Bronchial epithelial cell (primary cell): ENCODE data around the gene STXBP5. TPM values are rescaled to one million over a fixed set of nuclear protein-coding genes. Genes with fewer than 3 reads are reported as not detected.

Source experiments
- DNase-seq: peaks from one replicate; pipeline ENCODE4 v3.0.0-alpha.2; 2010; ENCODE audit warnings: low read depth
- FAIRE-seq: peaks from 2 replicates; lab custom pipeline; 2011; peaks lifted over from hg19 to GRCh38; lab: Jason Lieb, UNC
- H3K27me3 ChIP-seq: 2 replicates; pipeline ENCODE4 v1.5.1; 2011; ENCODE audit warnings: low read length; ENCODE audit not compliant: control insufficient read depth, insufficient read depth
- H3K36me3 ChIP-seq: 2 replicates; pipeline ENCODE4 v1.5.1; 2011; ENCODE audit warnings: low read length; ENCODE audit not compliant: control insufficient read depth, insufficient read depth
- H3K4me3 ChIP-seq: 2 replicates; pipeline ENCODE4 v1.5.1; 2011; ENCODE audit warnings: mild to moderate bottlenecking, low read depth, low read length, control low read depth
- total RNA-seq: library from RNA; depleted of rRNA; stranded (reverse); fragments of >200 nt; gene quantifications from 2 replicates; pipeline ENCODE4 v1.2.1, GENCODE V29; 2014
- TF ChIP-seq, protein P1 (sequence below): IDR thresholded peaks from 2 replicates; pipeline ENCODE4 v1.5.1; 2011; ENCODE audit warnings: mild to moderate bottlenecking, moderate library complexity, low read length, control low read depth, inconsistent platforms; ENCODE audit not compliant: insufficient read depth, severe bottlenecking

The STXBP5 gene
- total RNA-seq, 1 donor from 2014 or later, result 19.2 TPM

GRCh38 chr6:147331401-147331800 lies 127.2 kb downstream of the STXBP5 start:
- Histone ChIP-seq H3K4me3 (no peak overlapping the region), H3K36me3 (peaks cover 2% of the 10 kb centered on the region), H3K27me3 (no peaks in the 10 kb centered on the region)
- TF ChIP-seq, protein P1, sequence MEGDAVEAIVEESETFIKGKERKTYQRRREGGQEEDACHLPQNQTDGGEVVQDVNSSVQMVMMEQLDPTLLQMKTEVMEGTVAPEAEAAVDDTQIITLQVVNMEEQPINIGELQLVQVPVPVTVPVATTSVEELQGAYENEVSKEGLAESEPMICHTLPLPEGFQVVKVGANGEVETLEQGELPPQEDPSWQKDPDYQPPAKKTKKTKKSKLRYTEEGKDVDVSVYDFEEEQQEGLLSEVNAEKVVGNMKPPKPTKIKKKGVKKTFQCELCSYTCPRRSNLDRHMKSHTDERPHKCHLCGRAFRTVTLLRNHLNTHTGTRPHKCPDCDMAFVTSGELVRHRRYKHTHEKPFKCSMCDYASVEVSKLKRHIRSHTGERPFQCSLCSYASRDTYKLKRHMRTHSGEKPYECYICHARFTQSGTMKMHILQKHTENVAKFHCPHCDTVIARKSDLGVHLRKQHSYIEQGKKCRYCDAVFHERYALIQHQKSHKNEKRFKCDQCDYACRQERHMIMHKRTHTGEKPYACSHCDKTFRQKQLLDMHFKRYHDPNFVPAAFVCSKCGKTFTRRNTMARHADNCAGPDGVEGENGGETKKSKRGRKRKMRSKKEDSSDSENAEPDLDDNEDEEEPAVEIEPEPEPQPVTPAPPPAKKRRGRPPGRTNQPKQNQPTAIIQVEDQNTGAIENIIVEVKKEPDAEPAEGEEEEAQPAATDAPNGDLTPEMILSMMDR, result no peak
- no peak for DNase-seq
- no peak for FAIRE-seq

- Histone ChIP-seq H3K4me3 (no peak overlapping the region), H3K36me3 (no peaks in the 10 kb centered on the region), H3K27me3 (no peaks in the 10 kb centered on the region)
- FAIRE-seq, result no peak
- no peak for DNase-seq
- TF ChIP-seq, protein P1, result no peak
Observed at GRCh38 chr6:147337921-147338320, 133.7 kb downstream of the STXBP5 start.

- no peaks in the 10 kb centered on the region for H3K36me3 ChIP-seq
- no peak overlapping the region for H3K4me3 ChIP-seq
- DNase-seq (no peak), FAIRE-seq (no peak)
- H3K27me3 ChIP-seq, result no peaks in the 10 kb centered on the region
- TF ChIP-seq, protein P1, result no peak
Observed at GRCh38 chr6:147341486-147341885, 137.3 kb downstream of the STXBP5 start.

GRCh38 chr6:147345902-147346301 lies 141.7 kb downstream of the STXBP5 start:
- no peaks in the 10 kb centered on the region for H3K27me3 ChIP-seq
- FAIRE-seq, result no peak
- TF ChIP-seq, protein P1, result no peak
- H3K36me3 ChIP-seq, result no peaks in the 10 kb centered on the region
- DNase-seq, result no peak
- H3K4me3 ChIP-seq, result no peak overlapping the region

GRCh38 chr6:147347179-147347881 lies 143.1 kb downstream of the STXBP5 start:
- no peak overlapping the region for H3K4me3 ChIP-seq
- FAIRE-seq (no peak), DNase-seq (no peak)
- H3K36me3 ChIP-seq, result no peaks in the 10 kb centered on the region
- TF ChIP-seq, protein P1, result no peak
- no peaks in the 10 kb centered on the region for H3K27me3 ChIP-seq
